Activated CD8-positive, alpha-beta memory T cell treated with anti-CD3 and anti-CD28 coated beads, Interleukin-2, amount 50 U/mL, for 4 hours (primary cell): ENCODE measurements around the gene EYS.
"Not testable (repeated sequence)": the region's sequence is repeated elsewhere in the genome, so short reads cannot be mapped to it uniquely, and the experiment has no call there.

Experiments
- DNase-seq: peaks from one replicate; pipeline ENCODE4 v3.0.0-alpha.2; 2020

Gene EYS

DNA sequence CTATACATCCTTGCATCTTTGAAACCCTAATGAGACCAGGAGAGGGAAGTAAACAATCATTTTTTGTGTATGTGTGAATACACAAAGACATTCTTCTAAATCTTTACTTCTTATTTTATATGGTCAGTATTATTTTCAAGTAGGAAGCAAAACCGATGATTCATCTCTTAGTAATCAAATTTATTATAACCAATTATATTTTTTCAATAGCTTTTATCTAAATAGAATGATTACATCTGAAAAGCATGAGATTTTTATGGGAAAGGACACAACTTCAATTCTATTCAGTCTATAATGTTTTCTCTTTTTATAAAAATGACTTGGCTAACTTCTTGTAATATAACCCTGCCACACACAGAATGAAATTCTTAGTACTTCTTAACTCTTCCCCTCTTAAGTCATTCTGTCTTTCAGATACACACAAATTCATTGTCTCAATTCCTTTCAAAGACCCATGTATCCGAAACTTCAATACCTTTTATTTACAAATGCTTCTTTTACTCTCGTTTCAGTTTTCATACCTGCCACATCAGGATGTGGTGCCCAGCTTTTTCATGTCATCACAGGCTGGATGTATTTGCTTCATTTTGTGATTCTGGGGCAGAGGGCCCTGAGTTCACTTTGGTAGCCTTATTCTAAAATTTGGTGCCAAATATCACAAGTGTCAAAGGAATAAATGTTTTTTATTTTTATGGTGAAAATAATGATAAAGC lies 1844.4 kb downstream of the EYS start:
- no peak for DNase-seq

DNA sequence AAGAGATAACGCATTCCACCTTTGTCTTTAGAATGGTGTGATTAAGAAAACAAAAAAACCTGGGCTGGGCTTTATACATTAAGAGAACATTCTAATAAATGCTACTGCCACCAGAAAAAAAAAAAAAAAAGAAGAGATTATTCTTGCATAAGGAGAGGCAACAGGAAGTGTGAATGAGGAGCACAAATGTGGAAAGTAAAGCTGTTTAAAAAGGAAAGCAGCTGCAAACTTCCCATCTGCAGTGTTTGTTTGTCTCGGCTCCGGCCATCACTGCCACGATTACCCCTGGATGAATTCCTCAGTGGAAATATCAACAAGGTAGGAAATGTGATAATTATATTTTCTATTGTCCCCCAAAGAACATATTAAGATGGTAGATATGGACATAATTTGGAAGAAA lies 1847.5 kb downstream of the EYS start:
- DNase-seq = no peak

DNA sequence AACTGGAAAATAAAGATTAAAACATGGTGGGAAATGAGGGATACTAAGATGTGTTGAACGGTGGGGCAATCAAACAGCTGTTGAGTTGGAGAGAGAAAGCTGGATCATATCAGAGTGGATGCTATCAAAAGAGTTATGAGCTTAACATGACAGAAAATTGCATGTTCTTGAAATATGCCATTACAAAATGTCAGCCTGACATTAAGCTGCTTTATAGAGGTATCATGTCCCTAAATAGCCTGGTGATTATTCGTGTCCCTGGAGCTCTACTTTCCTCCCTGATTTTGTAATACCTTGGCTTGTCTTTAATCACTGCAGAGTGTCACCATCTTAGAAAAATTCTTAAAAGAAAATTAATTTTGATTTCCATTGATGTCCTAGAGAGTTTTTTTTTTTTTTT lies 1848.3 kb downstream of the EYS start:
- no peak for DNase-seq

DNA sequence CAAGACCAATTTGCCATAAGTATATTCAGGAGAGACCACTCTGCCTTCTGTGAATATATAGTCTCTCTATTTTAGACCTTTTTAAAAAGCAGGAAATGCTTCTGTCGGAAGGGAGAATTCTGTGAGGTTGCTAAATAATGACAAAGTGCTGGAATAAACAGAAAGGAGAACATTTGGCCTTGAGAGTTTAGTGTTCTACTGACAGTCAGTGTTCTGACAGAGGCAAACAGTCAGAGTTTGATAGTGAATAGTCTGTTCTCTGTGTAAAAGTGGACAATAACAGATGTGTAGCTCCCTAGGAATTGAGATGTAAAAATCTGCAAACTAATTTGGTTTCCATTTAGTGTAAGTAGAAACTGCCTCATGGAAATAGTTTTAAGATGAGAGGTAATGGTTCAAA lies 1850.8 kb downstream of the EYS start:
- DNase-seq = no peak

DNA sequence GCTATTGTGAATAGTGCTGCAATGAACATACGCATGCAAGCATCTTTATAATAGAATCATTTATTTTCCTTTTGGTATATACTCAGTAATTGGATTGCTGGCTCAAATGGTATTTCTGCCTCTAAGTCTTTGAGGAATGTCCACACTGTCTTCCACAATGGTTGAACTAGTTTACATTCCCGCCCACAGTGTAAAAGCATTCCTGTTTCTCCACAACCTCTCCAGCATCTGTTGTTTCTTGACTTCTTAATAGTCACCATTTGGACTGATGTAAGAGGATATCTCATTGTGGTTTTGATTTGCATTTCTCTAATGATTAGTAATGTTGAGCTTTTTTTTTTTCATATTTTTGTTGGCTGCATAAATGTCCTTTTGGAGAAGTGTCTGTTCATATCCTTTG lies 1862.7 kb downstream of the EYS start:
- no peak for DNase-seq

DNA sequence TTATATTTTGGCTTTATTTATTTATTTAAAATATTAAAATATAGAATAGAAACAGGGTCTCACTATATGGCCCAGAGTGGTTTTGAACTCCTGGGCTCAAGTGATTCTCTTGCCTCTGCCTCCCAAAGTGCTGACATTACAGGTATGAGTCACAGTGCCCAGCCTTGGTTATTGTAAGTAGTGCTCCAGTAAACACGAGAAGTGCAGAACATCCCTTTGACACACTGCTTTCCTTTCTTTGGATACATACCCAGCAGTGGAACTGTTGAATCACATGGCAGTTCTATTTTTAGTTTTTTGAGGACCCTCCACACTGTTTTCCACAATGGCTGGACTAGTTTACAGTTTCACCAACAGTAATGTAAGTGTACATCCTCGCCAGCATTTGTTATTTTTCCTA lies 1867.5 kb downstream of the EYS start:
- DNase-seq = no peak

DNA sequence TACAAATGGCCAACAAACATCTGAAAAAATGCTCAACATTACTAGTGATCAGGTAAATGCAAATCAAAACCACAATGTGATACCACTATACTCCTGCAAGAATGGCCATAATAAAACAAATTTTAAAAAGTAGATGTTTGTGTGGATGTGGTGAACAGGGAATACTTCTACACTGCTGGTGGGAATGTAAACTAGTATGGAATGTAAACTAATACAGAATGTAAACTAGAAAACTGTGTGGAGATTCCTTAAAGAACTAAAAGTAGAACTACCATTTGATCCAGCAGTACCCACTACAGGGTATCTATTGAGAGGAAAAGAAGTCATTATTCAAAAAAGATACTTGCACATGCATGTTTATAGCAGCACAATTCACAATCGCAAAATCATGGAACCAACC lies 1878.3 kb downstream of the EYS start:
- DNase-seq = not testable (repeated sequence)

DNA sequence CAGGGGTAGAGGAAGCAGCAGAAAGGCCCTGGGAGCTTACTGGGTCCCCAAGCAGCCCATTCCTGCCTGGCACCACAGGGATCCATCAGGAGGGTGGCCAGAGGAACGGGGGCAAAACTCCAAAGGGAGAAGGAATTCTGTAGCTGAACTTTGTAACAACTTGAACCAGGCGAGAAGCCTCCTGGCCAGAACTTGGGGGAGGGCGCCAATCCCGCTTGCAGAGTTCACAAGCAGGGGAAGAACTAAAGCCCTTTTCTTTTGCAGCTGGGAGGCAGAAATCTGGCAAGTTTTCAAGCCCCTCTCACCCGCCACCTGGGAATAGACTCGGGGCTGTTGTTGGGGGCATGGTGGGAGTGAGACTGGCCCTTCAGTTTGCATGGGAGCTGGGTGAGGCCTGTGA lies 1882.3 kb downstream of the EYS start:
- DNase-seq = no peak

DNA sequence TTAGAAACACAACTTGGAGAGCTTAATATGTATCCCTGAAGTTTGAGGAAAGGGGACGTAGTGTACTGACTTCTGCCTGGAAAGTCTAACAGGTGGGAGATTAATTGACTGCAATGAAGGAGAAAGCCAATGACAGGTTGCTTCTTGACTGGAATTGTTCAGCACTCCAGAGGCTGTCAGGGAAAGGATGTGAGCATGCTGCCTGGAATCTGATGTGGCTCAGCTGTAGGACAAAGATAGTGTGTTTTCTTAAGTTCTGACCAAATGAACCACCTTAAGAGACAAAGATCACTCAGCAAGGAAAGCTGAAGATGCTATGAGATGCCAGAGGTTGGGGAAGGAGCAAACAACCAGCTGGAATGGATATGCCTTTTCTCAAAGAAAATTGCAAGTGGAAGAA lies 1885.6 kb downstream of the EYS start:
- DNase-seq = no peak

DNA sequence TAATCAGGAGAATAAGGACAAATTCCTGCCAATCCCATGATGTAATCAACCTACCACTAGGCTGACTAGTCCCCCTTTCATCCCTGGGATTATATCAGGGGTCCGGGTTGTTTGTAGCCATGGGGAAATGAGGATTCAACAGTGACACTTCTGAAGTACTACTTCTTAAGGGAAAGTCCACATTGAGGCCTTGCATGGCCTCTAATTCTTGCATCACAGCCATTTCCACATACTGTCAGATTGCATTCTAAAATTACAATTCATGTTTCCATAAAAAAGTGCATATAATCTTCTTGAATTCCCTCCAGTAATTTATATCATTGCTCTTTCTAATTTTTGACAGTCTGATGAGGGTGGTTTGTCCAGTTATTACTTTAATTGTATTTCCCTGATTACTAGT lies 1887.2 kb downstream of the EYS start:
- no peak for DNase-seq

DNA sequence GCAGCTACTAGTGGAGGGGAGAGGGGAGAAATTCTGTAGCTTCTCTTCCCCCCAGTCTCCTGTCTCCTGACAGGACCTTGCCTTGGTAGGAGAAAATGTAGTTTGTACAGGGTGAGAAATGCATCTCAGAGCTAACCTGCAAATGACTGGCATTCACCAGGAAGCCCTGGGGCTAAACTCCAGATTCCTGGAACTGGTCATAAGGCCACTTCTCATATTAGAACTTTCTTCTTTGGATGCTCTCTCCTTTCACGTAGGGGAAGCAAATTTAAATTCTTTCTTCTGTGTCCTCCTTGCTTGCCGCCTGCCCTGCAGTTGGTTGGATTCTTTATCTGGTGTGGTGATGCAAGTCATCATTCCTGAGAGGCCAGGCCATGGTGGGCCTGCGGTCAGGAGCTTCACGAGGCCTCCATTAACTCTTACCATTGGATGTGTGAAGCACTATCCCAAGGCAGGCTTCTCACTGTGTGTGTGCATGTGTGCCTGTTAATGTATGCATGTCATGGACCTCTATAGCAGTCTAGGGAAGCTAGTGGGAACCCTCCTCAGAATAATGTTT lies 1889.5 kb downstream of the EYS start:
- DNase-seq = no peak

DNA sequence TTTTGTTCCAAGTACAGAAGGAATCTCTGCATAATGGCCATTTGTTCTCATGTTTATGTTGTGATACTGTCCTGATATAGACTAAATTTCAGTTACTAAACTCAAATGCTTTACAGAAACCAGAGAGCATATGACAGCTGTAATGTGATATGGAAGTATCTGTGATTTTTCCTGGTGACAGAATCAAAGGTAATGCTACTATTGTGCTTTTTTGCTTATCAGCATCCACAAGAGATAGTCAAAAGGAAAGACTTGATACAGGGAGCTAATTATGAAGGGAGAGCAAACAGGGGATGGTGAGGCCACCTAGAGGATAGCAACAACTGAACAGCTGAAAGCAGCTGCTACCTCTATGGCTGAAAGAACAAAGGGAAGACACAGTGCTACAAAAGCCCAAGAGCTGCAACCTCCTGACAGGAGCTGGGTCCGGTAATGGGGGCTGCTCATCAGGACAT lies 1890.0 kb downstream of the EYS start:
- no peak for DNase-seq

DNA sequence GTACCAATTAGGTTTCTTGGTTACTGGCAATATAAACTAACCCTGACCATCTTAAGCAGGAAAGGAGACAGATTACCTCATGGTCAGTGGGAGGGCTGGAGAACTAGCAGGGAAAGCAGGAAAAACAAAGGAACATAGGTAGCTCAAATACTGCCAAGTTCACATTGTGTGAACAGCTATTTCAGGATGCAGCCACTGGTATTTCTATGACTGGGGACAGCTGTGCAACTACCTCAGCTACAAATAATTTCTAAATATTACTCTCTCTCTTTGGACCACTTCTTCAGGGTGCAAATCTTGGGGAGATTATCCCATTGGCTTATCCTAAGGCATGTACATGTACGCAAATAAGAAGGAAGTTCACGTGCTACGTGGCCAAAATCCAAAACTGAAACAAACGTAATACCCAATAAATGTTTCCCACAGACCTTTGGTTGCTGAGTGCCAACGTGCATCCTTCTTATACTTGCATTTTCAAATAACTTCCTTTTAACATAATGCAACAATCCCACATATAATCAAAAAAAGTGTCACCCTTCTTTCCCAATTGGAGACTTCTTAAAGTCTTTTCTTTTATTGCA lies 1890.5 kb downstream of the EYS start:
- DNase-seq = no peak

DNA sequence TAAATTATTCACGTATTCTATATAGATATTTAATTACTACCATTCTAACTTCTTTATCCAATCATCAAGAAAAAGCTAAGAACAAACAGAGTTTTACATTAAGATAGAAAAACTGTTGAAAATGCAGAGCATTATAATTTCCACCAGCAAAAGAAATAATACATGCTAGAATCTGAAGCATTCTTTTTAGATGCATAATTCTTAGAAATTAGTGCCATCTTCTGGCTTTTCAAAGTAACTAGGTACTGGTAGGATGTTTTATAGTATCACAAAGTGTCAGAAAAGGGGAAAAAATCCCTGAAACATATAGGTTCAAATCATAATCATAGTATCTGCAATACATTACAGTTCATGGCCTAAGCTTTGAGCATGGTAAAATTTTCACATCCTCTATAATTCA lies 1892.6 kb downstream of the EYS start:
- DNase-seq = no peak

DNA sequence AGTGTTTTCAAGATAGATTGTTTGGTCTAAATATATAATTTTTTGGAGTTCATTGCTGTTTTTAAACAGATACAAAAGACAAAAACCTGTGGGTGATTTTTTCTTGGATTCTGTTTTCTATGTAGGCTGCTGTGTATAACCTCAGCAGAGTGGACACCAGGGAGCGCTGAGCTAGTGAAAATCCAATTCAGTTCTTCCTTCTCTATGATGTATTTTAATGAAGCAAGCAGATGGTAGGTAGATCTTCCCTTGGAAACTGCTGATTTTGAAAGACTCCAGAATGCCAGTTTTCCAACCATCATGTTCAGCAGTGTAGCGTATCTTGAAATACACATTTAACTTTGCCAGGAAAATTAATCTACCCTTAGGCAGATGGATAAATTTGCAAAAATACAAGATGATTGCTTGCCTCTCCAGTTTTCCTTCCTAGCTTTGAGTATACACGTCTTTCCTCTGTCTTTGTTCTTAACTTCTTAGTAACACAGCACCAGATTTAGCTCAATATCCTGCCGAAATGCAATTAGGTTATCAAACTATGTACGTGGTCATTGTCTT lies 1893.4 kb downstream of the EYS start:
- no peak for DNase-seq

DNA sequence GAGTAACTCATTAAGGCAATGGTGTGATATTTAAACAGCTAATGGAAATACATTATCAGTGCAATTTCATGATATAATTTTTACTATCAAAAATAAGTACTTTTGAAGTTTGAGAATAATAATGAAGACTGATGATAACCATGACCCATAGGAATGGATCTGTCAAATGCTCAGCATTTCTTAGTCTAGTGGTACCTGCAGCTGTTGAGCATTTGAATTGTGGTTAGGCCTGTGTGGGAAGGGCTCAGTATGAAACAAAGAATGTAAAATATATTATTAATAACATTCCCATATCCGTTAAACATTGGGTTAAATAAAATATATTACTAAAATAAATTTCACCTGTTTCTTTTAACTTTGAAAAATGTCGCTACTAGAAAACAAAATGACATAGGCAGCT lies 1898.5 kb downstream of the EYS start:
- no peak for DNase-seq

DNA sequence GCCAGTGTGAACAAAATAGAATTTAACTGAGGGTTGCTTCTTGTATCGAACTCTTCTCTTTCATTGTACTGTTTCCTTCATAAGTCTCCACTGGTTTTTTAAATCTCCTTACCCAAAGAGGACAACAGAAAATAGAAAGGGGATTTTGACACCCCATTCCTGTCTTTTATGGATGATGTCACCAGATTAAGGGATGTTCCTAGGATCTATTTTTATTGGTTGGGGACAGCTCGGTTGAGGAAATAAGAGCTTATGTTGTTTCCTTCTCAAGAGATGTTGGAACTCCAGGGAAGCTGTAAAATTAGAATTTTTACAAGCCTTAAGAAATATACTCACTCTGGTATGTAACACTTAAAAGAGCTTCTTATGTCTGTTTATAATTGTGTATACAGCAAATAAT lies 1900.0 kb downstream of the EYS start:
- no peak for DNase-seq

DNA sequence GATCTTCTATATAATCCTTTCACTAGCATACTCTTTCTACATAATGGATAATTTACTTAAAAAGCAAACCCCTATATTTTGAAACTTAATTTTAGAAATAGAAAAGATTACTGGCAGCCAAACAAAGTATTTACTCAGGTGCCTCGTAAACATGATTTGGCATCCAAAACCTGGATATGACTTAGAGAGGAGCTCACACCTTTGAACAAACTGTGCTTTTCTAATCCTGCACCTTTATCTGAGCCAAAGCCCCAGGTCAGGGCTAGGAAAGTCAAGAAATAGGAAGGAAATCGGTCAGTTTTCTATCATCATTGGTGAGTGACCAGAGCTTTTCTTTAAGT lies 1900.5 kb downstream of the EYS start:
- no peak for DNase-seq

DNA sequence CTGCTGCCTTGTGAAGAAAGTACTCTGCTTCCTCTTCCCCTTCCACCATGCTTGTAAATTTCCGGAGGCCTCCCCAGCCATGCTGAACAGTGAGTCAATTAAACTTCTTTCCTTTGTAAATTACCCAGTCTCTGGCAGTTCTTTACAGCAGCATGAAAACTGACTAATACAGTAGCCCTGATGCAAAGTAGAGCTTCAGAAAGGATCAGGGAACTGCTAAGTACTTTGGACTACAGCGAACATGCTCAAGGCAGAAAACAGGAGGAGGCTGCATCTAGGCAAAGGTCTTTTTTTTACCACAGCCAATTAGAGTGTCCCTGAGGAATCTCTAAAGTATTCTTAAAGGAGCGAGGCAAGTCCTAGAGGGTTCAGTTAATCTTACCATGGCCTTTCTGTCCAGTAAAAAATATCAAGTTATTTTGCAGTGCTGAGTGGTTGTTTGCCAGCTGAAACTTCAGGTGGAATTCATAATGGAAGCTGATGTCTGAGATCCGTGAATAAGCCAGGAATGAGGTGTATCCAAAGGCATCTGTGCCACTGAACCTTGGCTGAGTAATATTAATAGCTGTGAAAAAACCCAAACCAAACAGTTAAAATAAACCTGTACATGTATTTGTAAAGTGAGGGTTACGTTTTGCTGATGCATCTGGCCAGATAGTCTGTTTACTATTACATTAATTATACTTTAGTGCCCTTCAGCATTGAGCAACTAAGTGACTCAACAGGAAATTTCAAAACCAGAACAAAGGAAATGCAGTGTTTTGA lies 1901.0 kb downstream of the EYS start:
- DNase-seq = no peak

DNA sequence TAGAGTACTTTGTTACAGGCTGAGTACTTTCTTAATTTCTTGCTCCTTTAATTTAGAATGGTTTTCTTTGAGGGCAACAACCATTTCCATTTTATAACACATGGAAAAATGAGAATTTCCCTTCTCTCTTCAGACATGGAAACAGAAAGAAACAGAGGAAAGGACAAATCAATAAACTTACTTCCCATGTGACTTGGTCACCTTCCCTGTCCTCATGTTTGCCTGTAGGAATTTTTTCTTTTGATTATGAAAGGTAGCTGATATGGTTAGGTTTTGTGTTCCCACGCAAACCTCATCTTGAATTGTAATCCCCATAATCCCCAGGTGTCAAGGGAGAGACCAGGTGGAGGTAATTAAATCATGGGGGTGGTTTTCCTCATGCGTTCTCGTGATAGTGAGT lies 1901.7 kb downstream of the EYS start:
- no peak for DNase-seq

DNA sequence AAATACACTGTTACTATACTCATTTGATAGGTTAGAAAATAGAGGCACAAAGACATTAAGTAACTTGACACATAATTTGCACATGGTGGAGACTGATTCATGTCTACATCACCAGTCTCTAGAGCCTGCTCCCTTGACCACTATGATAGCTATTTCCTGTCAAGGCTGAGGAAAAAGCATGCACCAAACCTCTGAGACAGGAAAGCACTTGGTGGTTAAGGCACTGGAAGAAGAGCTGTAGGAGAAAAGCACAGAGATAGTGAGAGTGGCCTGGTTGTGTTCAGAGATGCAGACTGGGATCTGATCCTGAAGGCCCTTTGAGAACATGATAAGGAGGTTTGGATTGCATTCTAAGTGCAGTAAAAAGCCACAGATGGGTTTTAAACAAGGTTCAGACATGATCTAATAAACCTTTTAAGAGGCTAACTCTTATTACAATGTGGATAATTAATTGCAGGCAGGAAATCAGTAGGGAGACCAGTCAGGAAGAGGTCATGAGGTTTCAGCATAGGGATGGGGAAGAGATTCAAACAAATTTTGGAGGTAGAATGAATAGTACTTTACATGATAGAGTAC lies 1902.6 kb downstream of the EYS start:
- DNase-seq = no peak

DNA sequence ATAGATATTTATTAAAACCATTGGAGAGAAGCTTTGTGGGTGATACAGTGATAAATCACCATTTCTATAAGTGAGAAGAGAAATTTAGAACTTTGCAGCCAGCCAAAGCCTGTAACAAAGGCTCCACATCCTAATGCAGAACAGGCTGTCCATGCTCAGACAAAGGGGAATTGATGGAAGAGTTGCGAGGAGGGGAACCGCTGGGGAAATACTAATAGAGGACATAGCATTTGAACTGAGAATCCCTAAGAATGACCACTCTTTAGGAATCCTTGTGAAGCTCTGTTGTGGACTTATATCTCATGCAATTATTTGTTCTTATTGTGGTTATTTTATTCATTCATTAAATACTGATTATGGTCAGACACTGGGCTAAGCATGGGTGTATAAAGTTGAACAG lies 1903.7 kb downstream of the EYS start:
- no peak for DNase-seq

DNA sequence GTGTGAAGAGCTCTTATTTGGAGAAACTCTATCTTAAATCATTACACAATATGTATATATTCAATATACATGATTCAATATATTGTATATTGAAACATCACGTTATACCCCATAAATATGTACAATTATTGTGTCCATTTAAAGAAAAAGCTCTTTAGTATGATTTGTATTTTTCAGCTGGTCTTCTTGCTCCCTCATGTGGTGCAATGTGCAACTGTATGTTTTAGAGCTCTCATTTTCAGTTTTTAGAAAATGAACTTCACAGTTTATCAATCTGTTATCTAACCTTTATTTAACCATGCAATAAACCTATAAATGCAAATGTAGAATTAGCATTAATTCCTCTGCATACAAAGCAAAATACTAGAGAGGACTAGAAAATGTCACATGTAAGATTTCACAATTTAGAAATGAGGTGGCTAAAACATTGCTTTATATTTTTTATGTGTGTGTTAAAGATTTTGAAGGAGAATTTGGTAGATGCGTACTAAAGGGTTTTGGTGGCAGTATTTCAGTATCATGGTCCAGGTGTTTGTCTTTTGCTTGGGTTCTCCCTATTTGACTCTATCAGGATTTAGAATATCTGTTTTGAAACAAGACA lies 1904.3 kb downstream of the EYS start:
- DNase-seq = no peak
